GM19238 (cell line): ENCODE results near the gene BACE2.
"Not testable (repeated sequence)": the region's sequence is repeated elsewhere in the genome, so short reads cannot be mapped to it uniquely, and the experiment has no call there.

Experiments
- DNase-seq: peaks from one replicate; pipeline ENCODE4 v3.0.0; 2011; ENCODE audit warnings: low spot score; ENCODE audit not compliant: insufficient read length

The BACE2 gene

DNA sequence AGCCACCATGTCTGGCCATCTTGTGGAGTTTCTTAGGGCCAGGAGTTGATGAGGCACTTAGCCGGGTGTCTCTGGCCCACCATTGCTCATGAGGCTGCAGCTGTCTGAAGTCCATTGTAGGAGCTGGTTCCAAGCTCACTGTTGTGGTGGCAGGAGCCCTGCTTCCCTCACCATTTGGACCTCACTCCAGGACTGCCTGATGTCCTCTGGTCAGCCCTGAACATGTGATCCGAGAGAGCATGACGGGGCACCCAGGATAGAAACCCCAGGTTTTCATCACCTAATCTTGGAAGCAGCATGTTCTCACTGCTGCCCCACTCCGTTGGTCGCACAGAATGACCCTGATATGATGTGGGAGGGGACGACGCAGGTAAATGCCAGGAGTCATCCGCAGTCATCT, 92.5 kb downstream of the BACE2 start:
- no peak for DNase-seq

DNA sequence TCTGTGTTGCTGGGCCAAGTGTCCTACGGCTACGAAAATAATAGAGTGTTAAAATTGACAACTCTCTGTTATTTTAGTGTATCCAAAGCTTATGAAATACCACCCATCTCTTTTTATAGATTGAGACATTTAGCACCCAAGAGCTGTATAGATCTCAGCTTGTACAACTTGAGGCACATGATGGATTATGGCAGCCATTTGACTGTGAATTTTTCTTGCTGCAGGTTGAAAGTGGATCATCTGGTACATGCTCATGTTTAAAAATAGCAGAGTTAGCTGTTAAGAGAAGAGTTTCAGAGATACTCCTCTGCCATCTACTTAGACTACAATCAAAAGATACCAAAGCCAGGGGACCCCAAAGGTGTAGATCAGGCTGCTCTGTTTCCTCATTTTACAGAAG, 99.4 kb downstream of the BACE2 start:
- DNase-seq = no peak

DNA sequence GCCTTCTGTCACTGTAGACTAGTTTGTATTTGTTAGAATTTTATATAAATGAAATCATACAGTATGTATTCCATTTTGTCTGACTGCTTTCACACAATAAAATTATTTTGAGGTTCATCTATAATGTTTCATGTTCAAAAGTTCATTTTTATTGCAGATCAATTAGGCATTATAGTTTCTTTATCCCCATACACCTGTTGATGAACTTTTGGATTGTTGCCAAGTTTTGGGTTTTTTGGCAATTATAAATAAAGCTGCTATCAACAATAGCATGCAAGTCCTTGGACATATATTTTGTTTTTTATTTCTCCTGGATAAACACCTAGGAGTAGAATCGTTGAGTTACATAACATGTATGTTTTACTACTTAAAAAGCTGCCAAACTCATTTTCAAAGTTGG, 101.6 kb downstream of the BACE2 start:
- no peak for DNase-seq

DNA sequence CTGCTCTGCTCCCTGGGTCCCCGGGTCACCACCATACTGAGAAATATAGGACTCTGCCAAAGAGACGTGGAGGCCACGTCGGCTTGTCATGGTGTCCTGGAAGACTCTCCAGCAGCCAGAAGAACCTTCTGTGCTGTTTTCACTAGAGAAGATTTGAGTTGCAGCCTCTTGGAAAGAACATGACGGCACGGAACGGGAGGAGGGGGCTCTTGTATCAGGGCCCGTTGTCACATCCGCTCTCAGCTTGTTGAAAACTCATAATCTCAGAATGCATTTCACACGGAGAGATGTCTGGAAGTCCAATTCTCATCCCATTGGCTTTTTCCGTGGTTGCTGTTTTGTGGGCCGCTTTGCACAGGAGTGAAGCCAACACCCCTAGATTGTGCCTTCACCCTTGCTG, 109.2 kb downstream of the BACE2 start:
- DNase-seq = no peak

DNA sequence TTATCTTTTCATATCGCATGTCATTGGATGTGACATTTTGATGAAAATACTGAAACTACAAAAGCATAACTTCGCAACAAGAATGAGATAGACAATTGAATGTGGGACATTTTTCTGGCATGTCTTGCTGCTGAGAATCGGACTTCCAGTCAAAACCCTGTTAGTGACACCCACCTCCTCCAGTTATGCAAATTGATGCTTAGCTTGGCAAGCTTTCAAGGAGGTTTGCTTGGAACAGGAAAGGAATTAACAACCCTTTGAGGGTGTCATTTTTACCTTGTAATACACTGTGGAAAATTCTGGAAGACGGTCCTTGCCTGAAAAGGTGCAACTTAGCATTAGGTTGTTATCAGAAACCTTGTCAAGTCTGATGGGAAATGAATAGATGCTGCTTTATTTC, 109.9 kb downstream of the BACE2 start:
- no peak for DNase-seq

DNA sequence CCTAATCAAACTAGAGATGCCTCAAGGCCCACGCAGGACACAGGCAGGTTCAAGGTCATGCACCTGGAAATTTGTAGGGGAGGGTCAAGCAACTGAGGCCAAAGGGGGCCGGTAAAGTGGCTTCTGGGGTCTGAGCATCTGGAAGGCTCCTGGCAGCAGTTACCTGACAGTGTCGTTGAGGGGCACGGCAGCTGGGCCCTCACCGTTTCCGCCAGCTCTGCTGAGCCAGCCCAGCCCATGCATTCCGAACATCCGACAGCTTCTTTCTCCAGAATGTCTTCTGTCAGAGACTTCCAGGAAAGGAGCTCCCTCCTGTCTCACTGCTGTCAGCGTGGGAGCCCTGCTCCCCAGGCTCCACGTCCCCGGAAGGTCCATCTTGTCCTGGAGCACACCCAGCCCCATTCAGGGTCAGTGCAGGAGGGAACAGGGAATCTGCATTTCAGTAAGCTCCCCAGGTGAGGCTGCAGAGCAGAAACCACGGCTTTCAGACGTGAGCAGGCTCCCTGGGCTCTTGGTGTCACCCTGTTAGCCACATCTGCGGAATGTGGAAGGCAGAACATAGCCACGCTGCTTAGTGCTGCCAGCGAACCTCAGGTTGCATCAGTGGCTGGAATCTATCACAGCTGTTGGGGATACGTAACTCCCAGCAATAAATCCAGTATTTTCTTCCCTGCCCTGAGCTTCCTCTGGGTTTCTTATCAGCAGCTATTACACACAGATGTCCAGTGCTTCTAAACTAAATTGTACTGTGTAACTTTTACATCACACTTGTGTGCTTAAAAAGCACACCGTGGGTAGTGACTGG, 112.4 kb downstream of the BACE2 start:
- no peak for DNase-seq

DNA sequence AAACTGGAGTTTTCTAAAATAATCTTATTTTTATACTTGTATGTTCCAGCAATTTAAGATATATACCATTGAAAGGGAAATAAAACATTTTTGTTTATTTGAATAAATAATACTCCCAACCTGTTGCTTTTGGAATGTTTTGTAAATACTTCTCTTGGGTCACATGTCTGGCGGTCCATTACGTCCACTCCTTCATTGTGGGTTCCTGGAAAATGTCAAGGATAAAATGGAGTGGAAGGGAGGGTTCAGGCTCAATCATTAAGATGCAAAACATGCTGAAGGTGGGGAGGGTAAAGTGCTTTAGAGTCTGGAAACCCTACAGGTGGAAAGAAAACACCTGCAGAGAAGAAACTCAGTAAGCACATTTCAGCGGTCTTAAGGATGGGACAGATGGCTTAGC, 114.5 kb downstream of the BACE2 start:
- DNase-seq = no peak

DNA sequence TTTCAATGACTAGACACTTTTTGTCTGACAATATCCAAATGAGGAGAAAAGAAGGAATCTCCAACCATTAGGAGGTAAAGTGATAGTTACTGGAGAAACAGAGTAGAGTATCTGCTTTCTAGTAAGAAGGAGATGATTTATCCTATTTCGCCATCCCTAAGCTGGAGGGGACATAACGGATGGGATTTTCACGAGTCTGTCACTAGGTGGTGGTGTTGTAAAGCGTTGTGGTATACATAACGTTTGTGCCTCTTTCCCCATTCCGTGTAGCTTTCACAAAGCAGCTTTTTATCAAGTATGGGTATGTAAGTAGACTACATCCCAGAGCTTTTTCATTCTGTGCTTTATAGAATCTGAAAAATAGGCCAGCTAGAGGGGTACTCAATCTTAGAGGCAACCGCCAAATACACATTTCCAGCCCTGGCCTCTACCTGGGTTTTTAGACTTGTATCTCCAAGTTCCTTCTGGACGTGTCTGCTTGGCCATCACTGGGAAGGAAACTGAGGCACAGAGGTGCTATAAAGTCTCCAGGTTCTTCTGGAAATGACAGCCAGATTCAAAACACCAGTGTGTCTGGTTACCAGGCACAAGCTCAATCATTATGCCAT, 115.4 kb downstream of the BACE2 start:
- peak; percentile 58 for DNase-seq

DNA sequence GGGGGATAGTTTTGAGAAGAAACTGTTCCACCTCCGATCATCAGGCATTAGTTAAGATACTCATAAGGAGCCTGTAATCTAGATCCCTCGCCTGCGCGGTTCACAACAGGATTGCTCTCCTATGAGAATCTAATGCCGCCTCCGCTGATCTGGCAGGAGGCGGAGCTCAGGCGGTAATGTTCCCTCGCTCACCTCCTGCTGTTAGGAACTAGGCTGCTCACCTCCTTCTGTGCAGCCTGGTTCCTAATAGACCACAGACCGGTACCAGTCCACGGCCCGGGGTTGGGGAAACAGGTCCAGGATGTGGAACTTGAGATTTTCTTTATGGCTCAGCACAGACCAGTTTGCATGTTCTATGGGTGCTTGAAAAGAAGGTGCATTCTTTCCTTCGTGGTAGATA, 121.5 kb downstream of the BACE2 start:
- DNase-seq = no peak

DNA sequence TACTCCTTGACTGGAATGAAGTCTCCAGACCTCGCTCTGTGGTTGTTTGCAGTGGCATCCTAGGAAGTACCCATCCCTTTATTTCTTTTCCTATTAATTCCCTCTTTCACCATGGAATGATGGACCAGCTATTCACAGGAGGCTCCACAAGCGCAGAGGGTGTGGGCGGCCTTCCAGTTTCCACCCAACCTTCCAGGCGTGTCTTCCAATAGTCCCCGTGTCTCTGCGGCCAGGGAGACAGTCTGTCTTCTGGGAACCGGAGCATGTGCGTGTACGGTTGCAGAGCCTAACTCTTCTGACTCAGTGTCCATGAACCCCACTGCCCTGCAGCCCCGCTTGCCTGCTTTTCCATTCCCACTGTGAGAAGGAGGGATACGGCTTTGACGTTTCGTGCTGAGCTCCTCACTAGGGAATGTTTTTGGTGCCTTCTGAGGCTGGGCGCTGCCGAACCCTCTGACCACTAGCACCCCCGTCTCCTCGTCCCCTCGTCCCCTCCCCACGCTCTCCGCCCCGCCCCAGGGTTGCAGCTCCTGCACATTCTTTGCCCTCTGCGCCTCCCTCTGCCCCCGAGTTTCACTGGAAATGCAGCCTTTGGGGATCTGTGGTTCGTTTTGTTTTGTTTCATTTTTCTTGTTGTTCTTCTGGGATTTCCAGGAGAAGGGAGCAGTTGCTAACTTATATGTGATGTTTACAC, 122.3 kb downstream of the BACE2 start:
- no peak for DNase-seq

DNA sequence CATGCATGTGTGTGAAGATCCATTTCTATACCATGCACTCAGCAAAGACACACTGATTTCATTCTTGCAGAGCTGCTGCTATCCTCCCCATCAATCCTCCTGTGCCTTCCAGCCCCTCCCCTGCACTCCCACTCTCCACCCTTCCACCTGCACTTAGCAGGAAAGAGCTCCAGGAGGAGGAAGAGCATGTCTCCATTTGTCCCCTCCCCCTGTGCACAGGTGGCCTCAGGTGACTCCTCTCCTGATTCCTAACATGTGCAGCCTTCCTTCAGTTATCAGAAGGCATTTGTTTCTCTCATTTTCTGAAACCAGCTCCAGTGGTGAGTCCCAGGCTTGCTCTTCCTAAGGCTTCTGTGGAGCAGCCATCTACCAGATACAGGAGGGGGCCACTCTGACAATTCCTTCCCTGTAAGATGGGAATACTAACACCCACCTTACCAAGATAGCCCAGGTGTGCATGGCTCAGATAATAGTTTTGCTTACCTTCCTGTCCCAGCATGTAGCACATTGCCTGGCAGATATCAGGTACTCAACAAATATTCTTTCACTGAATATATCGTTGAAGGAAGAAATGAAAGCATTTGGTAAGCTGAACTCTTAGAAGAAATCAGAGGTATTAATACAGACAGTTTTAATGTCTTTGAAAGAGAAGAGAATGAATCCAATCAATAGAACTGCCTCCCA, 126.7 kb downstream of the BACE2 start:
- DNase-seq = no peak

DNA sequence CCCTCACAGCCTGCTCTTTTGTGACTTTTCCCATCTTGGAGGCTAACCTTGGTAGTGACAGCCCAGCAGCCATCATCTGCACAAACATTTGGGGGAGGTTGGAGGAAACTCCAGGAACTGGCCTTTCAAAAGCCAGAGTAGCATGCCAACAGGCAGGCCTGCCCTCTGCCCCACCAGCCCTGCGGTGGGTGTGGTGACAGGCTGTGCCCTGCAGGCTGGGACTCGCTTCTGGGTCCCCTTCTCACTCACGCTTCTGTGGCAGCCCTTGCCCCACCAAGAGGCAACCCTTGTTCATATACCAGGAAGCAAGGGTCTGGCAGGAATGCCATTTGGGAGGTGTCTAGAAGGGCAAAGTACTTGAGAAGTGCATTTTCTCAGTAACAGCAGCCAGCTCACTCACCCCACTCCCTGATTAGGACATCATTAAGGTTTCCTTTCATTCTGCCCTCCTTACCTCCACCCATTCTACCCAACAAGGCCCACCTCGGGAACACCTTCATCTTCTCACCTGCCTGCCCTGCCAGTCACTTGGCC, 127.8 kb downstream of the BACE2 start:
- no peak for DNase-seq

DNA sequence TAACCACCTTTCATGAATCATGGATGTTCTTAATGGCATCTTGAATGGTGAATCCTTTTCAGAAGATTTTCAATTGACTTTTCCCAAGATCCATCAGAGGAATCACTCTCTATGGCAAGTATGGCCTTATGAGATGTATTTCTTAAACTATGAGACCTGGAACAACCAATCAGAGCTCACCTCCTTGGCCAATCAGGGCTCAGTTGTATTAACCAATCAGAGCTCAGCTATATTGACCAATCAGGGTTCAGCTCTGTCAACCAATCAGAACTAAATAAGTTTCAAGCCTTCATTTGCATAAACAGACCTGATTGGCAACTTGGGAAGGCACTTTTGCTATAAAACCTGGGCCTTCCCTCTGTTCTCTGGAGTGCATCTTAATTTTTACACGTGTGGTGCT, 135.0 kb downstream of the BACE2 start:
- DNase-seq = no peak

DNA sequence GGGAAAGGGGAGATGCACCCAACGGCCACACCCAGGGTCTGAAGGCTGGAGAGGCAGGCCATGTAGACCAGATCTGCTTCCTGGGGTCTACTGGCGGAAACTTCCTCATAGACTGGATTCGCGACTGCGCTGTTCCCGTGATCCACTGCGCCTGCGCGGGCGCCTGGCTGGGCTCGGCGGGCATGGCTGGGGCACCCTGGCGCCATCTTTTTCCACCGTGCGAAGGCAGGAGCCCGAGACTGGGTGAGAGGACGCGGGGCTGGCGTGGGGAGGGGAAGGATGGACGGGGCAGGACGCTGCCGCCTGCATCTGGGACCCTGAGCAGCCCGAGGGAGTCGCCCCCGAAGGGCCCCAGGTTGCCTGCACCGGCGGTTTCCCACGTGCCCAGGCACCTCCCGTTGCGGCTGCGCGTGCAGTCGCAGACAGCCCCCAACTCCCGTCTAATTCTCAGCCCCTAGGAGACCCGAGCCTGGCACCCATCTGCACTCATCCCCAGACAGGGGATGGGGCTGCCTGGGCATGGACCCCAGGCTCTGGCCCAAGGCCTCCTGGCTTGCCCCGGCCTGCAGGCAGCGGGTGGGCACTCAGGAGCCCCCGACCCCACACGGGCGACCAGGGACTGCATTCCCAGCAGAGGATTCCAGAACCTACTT, 136.2 kb downstream of the BACE2 start:
- no peak for DNase-seq

DNA sequence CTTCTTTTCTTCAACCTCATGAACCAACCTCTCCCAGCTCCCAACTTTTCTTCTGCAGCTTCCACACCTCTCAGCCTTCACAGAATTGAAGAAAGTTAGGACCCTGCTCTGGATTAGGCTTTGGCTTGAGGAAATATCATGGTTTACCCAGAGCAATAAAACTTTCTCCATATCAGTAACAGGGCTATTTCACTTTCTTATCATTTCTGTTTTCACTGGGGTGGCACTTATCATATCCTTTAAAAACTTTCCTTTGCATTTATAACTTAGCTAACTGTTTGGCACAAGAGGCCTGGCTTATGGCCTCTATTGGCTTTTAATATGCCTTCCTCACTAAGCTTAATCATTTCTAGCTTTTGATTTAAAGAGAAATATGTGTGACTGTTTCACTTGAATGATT, 139.3 kb downstream of the BACE2 start:
- DNase-seq = no peak

DNA sequence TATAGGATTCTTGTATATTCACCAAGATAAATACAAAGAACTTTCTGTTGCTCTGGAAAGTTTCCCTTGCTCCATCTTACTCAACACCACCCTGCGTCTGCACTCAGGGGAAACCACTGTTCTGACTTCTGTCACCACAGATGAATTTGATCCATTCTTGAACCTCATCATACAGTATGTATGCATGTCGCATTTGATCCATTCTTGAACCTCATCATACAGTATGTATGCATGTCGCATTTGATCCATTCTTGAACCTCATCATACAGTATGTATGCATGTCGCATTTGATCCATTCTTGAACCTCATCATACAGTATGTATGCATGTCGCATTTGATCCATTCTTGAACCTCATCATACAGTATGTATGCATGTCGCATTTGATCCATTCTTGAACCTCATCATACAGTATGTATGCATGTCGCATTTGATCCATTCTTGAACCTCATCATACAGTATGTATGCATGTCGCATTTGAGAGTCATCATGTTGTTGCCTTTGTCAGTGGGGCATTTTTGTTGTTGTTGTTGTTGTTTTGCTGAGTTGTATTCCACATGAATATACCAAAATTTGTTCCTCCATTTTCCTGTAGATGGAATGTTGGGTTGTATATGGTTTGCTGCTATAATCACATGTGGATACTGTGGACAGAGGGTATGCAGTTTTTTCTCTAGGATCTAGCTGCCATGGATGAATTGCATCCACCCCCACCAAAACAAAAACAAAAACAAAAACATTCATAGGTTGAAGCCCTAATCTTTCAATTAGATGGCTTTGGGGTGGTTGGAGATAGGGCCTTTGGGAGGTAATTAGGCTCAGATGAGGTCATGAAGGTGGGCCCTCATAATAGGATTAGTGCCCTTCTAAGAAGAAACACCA, 145.6 kb downstream of the BACE2 start:
- DNase-seq = not testable (repeated sequence)

DNA sequence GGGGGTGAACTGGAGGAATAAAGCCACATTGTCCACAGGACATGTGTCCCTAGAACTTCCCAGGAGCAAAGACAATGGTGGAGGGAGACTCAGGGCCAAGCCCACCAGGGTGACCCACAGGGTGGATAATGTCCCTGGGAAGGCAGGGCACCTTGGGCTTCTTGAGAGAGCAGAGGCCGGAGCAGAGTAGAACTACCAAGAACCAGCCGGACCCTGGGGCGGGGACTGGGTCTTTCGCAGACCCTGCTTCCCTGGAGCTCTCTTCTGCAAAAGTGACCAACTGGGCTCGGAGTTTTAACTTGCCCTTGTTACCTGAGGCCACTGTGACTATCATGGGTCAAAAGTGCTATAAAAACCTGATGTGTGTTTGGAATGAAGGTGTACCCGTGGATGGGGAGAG, 147.8 kb downstream of the BACE2 start:
- DNase-seq = no peak

DNA sequence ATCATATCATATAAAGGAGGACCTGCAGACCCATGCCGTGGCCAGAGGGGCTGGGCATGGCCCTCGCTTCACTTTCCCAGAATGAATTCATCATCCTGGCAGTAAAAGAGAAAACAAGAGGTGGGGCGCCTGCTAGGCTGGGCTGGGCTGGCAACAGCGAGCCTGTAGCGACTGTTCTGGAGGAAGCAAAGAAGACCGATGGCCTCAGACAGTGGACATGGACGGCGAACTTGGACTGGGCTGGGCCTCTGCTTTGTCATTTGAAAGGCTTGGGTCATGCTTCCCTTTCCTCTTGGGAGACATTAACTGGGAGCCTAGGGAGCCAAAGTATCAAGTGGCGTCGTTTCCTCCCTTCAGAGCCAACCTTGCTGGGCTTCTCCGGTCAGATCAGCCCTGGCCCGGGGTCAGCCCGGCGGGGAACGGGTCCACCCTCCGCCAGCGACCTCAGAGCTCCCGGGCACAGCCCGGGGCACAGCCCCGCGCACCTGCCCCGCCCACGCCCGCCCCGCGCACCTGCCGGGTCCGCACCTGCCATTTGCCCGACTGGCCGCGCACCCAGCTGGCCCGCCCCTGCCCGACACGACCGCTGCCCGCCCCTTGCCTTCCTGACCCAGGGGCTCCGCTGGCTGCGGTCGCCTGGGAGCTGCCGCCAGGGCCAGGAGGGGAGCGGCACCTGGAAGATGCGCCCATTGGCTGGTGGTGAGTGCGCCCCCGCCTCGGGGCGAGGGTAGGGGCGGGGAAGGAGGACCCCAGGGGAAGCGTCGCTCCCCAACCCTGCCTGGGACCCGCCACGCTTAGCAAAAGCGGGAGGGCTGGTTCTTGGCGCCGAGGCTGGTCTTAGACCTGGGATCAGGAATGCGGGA, 148.5 kb downstream of the BACE2 start, which contains the start of gene FAM3B:
Gene FAM3B (plus strand): TSS at position 602 of the 863 bp plus-strand sequence. CDS start 79 bp downstream, at position 681.
- no peak for DNase-seq

DNA sequence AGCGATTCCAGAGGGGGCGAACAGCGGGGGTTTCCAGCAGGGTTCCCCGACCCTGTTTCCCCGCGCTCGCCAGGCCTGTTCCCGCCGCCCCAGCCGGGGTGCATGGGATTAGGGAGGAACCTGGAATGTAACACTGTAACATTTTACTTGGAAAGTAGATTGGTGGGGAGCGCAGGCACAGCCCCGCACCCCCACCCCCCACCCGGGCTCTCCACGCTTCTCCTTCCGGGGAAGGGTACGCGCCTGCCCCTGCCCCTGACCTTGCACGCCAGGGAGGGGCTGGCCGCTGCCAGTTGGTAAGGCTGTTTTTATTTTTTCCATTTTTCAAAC, 149.1 kb downstream of the BACE2 start:
- no peak for DNase-seq
